Measurements from ENCODE around the gene MAGI1.

DNA sequence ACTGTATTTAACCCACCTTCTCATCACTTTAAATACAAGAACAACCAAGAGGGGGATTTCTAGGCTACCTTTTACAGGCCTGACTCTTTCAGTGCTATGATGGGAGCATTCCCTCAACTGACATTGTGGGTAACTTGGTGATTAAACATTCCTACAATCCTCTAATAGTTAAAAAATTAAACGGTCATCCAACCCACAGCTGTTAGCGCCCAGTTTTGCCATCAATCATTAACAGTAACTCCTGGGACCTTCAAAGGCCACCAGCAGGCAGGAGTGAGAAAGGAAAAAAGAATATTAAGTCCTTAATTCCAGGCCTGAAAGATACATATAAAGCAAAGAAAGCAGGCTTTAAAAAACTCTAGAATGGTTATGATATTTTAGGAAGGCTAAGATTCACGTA, 512.1 kb downstream of the MAGI1 start:
- TF ChIP-seq, protein P1, sequence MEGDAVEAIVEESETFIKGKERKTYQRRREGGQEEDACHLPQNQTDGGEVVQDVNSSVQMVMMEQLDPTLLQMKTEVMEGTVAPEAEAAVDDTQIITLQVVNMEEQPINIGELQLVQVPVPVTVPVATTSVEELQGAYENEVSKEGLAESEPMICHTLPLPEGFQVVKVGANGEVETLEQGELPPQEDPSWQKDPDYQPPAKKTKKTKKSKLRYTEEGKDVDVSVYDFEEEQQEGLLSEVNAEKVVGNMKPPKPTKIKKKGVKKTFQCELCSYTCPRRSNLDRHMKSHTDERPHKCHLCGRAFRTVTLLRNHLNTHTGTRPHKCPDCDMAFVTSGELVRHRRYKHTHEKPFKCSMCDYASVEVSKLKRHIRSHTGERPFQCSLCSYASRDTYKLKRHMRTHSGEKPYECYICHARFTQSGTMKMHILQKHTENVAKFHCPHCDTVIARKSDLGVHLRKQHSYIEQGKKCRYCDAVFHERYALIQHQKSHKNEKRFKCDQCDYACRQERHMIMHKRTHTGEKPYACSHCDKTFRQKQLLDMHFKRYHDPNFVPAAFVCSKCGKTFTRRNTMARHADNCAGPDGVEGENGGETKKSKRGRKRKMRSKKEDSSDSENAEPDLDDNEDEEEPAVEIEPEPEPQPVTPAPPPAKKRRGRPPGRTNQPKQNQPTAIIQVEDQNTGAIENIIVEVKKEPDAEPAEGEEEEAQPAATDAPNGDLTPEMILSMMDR (conservative IDR thresholded peaks at IDR 0.05), result no peak
- no peak for TF ChIP-seq ZFX (IDR thresholded peaks at IDR 0.05)

All from C4-2B (cell line).